ENCODE measurements around the gene VGLL3. TPM values are rescaled to one million over a fixed set of nuclear protein-coding genes. Genes with fewer than 3 reads are reported as not detected.
A peak's percentile ranks its signal among the peaks of the same experiment; 100 is the strongest.

VGLL3 gene
- total and polyA plus RNA-seq, 2 of the 4 experiments (the other 2 are of a cell fraction): 46.2 to 97.3 TPM

DNA sequence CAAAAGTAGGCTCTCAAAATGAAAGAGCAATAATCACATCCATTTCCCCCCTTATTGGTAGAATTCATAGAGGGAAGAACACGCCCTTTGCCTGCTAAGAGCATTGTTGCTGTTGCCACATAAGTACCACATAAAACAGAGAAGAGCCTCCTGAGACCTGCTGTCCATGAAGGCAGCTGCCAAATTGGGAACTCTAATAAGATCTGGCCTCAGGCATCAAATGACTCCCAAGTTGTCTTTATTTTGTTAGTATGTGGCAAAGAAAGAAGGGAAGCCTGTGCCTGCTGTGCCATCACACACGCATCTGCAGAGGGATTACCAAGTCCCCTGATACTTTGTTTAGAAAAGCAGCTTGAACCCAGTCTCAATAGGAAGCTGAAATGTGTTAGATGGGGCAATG, 23.9 kb downstream of the VGLL3 start:
- dilution Hi-C loops (cut with HindIII; ENCODE audit: low sequenced_read_pairs, unreplicated experiment) (no loop called here), intact Hi-C loops (cut with micrococcal nuclease) (no loop called here), in situ Hi-C loops (cut with MboI; ENCODE audit: low sequenced_read_pairs) (no loop called here)
- Histone ChIP-seq H3K79me1 (ENCODE audit: low read depth in 1 of 2, low read length in 2 of 2) (peaks cover 44 to 56% of the 10 kb centered on the region in 2 experiments), H3K23ac (ENCODE audit: low read depth, low read length) (no peak overlapping the region), H3K4me1 (ENCODE audit: control insufficient read depth, insufficient read depth, low read length) (peaks cover 8% of the 10 kb centered on the region), H4K5ac (ENCODE audit: low read depth, low read length) (no peak overlapping the region; the same call in 1 of the 2 replicates), H3K9me3 (ENCODE audit: control insufficient read depth, insufficient read depth, low read length) (no peaks in the 10 kb centered on the region), H4K91ac (ENCODE audit: insufficient read depth, low read depth, low read length) (0 out of 2 replicates have a peak overlapping the region, but pooled peaks have one; percentile 14), H3K27ac (ENCODE audit: insufficient read depth, low read length) (no peak overlapping the region), H2BK15ac (ENCODE audit: low read depth, low read length) (no peak overlapping the region), H4K20me1 (ENCODE audit: insufficient read depth, low read length) (peaks cover 4% of the 10 kb centered on the region; the same call in 1 of the 2 replicates), H3K36me3 (ENCODE audit: control insufficient read depth, insufficient read depth, low read length) (peaks cover 35% of the 10 kb centered on the region), H2AK9ac (replicated peaks; ENCODE audit: low read depth, low read length, poor library complexity) (no peak overlapping the region), H3K4me3 (ENCODE audit: insufficient read depth, low read depth, low read length) (no peak overlapping the region), H3K9ac (ENCODE audit: low read depth, low read length) (no peak overlapping the region), H2BK120ac (ENCODE audit: low read depth, low read length) (no peak overlapping the region), H2AK5ac (ENCODE audit: low read depth, low read length) (0 out of 2 replicates have a peak overlapping the region, but pooled peaks have one; percentile 13), H3K14ac (replicated peaks; ENCODE audit: low read depth, low read length) (no peak overlapping the region), H3K18ac (ENCODE audit: low read depth, low read length) (no peak overlapping the region), H3K4me2 (ENCODE audit: low read depth, low read length) (no peak overlapping the region), H4K8ac (ENCODE audit: low read depth in 2 of 2, low read length in 2 of 2) (no peak overlapping the region), H2AFZ (replicated peaks; ENCODE audit: low read length, poor library complexity) (no peak overlapping the region), H2BK5ac (ENCODE audit: low read depth, low read length, poor library complexity, severe bottlenecking) (peak overlapping the region; percentile 3), H2BK20ac (ENCODE audit: low read depth, low read length) (no peak overlapping the region), H3K4ac (ENCODE audit: low read depth, low read length) (no peak overlapping the region), H3K27me3 (ENCODE audit: control insufficient read depth, insufficient read depth, low read length) (no peaks in the 10 kb centered on the region), H3K56ac (ENCODE audit: extremely low read depth, insufficient read depth, low read length) (no peak overlapping the region), H3K9me1 (ENCODE audit: insufficient read depth, low read length) (peaks cover 9% of the 10 kb centered on the region)
- TF ChIP-seq, protein P1, sequence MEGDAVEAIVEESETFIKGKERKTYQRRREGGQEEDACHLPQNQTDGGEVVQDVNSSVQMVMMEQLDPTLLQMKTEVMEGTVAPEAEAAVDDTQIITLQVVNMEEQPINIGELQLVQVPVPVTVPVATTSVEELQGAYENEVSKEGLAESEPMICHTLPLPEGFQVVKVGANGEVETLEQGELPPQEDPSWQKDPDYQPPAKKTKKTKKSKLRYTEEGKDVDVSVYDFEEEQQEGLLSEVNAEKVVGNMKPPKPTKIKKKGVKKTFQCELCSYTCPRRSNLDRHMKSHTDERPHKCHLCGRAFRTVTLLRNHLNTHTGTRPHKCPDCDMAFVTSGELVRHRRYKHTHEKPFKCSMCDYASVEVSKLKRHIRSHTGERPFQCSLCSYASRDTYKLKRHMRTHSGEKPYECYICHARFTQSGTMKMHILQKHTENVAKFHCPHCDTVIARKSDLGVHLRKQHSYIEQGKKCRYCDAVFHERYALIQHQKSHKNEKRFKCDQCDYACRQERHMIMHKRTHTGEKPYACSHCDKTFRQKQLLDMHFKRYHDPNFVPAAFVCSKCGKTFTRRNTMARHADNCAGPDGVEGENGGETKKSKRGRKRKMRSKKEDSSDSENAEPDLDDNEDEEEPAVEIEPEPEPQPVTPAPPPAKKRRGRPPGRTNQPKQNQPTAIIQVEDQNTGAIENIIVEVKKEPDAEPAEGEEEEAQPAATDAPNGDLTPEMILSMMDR (conservative IDR thresholded peaks at IDR 0.05; ENCODE audit: low read depth, low read length): no peak
- TF ChIP-seq RAD21 (IDR thresholded peaks at IDR 0.05; ENCODE audit: low read length): no peak
- TF ChIP-seq BHLHE40 (IDR thresholded peaks at IDR 0.05; ENCODE audit: low read depth, low read length): no peak
- no peak for TF ChIP-seq CHD1 (IDR thresholded peaks at IDR 0.05; ENCODE audit: low read depth, low read length)
- TF ChIP-seq, protein P2, sequence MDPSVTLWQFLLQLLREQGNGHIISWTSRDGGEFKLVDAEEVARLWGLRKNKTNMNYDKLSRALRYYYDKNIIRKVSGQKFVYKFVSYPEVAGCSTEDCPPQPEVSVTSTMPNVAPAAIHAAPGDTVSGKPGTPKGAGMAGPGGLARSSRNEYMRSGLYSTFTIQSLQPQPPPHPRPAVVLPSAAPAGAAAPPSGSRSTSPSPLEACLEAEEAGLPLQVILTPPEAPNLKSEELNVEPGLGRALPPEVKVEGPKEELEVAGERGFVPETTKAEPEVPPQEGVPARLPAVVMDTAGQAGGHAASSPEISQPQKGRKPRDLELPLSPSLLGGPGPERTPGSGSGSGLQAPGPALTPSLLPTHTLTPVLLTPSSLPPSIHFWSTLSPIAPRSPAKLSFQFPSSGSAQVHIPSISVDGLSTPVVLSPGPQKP (IDR thresholded peaks at IDR 0.05; ENCODE audit: borderline replicate concordance, low read depth, low read length): no peak
- TF ChIP-seq CEBPB (IDR thresholded peaks at IDR 0.05; ENCODE audit: low read depth, low read length): no peak
- no peak for TF ChIP-seq MXI1 (IDR thresholded peaks at IDR 0.05; ENCODE audit: borderline replicate concordance, low read depth, low read length)
- TF ChIP-seq, protein P3, sequence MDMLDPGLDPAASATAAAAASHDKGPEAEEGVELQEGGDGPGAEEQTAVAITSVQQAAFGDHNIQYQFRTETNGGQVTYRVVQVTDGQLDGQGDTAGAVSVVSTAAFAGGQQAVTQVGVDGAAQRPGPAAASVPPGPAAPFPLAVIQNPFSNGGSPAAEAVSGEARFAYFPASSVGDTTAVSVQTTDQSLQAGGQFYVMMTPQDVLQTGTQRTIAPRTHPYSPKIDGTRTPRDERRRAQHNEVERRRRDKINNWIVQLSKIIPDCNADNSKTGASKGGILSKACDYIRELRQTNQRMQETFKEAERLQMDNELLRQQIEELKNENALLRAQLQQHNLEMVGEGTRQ (IDR thresholded peaks at IDR 0.05; ENCODE audit: low read depth, low read length): no peak
- no peak for TF ChIP-seq RFX5 (IDR thresholded peaks at IDR 0.05; ENCODE audit: low read depth, low read length)
- TF ChIP-seq MAFK (IDR thresholded peaks at IDR 0.05; ENCODE audit: low read depth, low read length): no peak
- no peak for TF ChIP-seq FOS (IDR thresholded peaks at IDR 0.05; ENCODE audit: low read depth, low read length)
- TF ChIP-seq SMC3 (IDR thresholded peaks at IDR 0.05; ENCODE audit: low read depth, low read length): no peak
- DNase-seq (no peak), ATAC-seq (ENCODE audit: low read depth) (no peak)
- ChIA-PET POLR2A (ENCODE audit: unreplicated experiment) (no interaction called here), CTCF (interaction anchor here (1.8 kb wide), 1 partner anchor 116 kb away, joined by 5 read pairs; no protein-coding TSS in a partner anchor)
- no TSS peak for BruUV-seq (replicated peaks)
- WGBS, 2 experiments (ENCODE audit: extremely low coverage in 2 of 2, insufficient read length in 1 of 2): no CpG with 5 or more reads among the region's 2 CpGs
